Measurements from ENCODE around the gene MYNN.

The MYNN gene

GRCh38 chr3:169769287-169770181 is 3.7 kb upstream of the MYNN start, which contains the start of gene ACTRT3 (continued):
- TF ChIP-seq ZBTB11 (tag by site-specific recombination; conservative IDR thresholded peaks at IDR 0.05; ENCODE audit: low read depth): peak; percentile 87
- TF ChIP-seq ZNF184 (tag by site-specific recombination; IDR thresholded peaks at IDR 0.05): no peak
- no peak for TF ChIP-seq ZFHX2 (tag by site-specific recombination; conservative IDR thresholded peaks at IDR 0.05)
- TF ChIP-seq SP2 (tag by site-specific recombination; IDR thresholded peaks at IDR 0.05): peak; percentile 36; the same call in 1 of the 2 replicates
- TF ChIP-seq YY2 (tag by site-specific recombination; IDR thresholded peaks at IDR 0.05): no peak
- no peak for TF ChIP-seq ZNF19 (tag by site-specific recombination; IDR thresholded peaks at IDR 0.05; ENCODE audit: low read depth)
- no peak for TF ChIP-seq ZNF10 (tag by site-specific recombination; IDR thresholded peaks at IDR 0.05)
- no peak for TF ChIP-seq ZNF843 (tag by site-specific recombination; IDR thresholded peaks at IDR 0.05)
- no peak for TF ChIP-seq ZNF214 (tag by site-specific recombination; IDR thresholded peaks at IDR 0.05; ENCODE audit: borderline replicate concordance)
- TF ChIP-seq ZNF416 (tag by site-specific recombination; IDR thresholded peaks at IDR 0.05): no peak
- no peak for TF ChIP-seq FEZF1 (tag by site-specific recombination; IDR thresholded peaks at IDR 0.05)
- TF ChIP-seq ZNF529 (tag by site-specific recombination; IDR thresholded peaks at IDR 0.05; ENCODE audit: insufficient replicate concordance): no peak
- TF ChIP-seq ZNF157 (tag by site-specific recombination; IDR thresholded peaks at IDR 0.05): no peak
- no peak for TF ChIP-seq TCF7L2 (IDR thresholded peaks at IDR 0.05; ENCODE audit: borderline replicate concordance, low read depth, low read length)
- TF ChIP-seq ZNF555 (tag by site-specific recombination; conservative IDR thresholded peaks at IDR 0.05): no peak
- TF ChIP-seq ZNF280D (tag by site-specific recombination; IDR thresholded peaks at IDR 0.05): no peak
- no peak for TF ChIP-seq ZFP3 (tag by site-specific recombination; IDR thresholded peaks at IDR 0.05; ENCODE audit: low read depth)
- no peak for TF ChIP-seq ZNF513 (tag by site-specific recombination; IDR thresholded peaks at IDR 0.05)
- no peak for TF ChIP-seq ZNF48 (tag by site-specific recombination; IDR thresholded peaks at IDR 0.05)
- TF ChIP-seq ZNF266 (tag by site-specific recombination; IDR thresholded peaks at IDR 0.05; ENCODE audit: low read depth): no peak
- no peak for TF ChIP-seq ZNF404 (tag by site-specific recombination; IDR thresholded peaks at IDR 0.05)
- TF ChIP-seq MYNN (tag by site-specific recombination; IDR thresholded peaks at IDR 0.05; ENCODE audit: borderline replicate concordance): no peak
- no peak for TF ChIP-seq ZNF560 (tag by site-specific recombination; IDR thresholded peaks at IDR 0.05; ENCODE audit: borderline replicate concordance)
- no peak for TF ChIP-seq ZNF701 (tag by site-specific recombination; IDR thresholded peaks at IDR 0.05)
- 0 out of 2 replicates have a peak, but pooled peaks have one; percentile 30 for TF ChIP-seq KLF7 (tag by site-specific recombination; IDR thresholded peaks at IDR 0.05; ENCODE audit: borderline replicate concordance)
- TF ChIP-seq ZEB2 (tag by site-specific recombination; IDR thresholded peaks at IDR 0.05): peak; percentile 80
- TF ChIP-seq BCL11B (tag by site-specific recombination; IDR thresholded peaks at IDR 0.05; ENCODE audit: low read depth): no peak
- TF ChIP-seq REPIN1 (tag by site-specific recombination; IDR thresholded peaks at IDR 0.05; ENCODE audit: low read depth): no peak
- TF ChIP-seq ZNF324 (tag by site-specific recombination; IDR thresholded peaks at IDR 0.05): peak; percentile 37; the same call in 1 of the 2 replicates
- no peak for TF ChIP-seq ZNF624 (tag by site-specific recombination; IDR thresholded peaks at IDR 0.05)
- peak; percentile 78 for TF ChIP-seq ZNF501 (tag by site-specific recombination; IDR thresholded peaks at IDR 0.05)
- TF ChIP-seq SP7 (tag by site-specific recombination; IDR thresholded peaks at IDR 0.05): peak; percentile 43; the same call in 1 of the 2 replicates
